AG09309 (cell line): ENCODE results near the gene RASSF8.

Experiments used
- DNase-seq: peaks from one replicate; pipeline ENCODE4 v3.0.0-alpha.2; 2010; ENCODE audit warnings: low read depth
- H3K4me3 ChIP-seq: 2 replicates; pipeline ENCODE4 v1.5.1; 2011; ENCODE audit warnings: mild to moderate bottlenecking, low read depth, low read length, moderate library complexity; ENCODE audit not compliant: control insufficient read depth
- CTCF ChIP-seq: IDR thresholded peaks from 2 replicates; pipeline ENCODE4 v1.5.1; 2011; ENCODE audit warnings: mild to moderate bottlenecking, low read depth, low read length, inconsistent platforms; ENCODE audit not compliant: insufficient read depth, control insufficient read depth; ENCODE audit errors: missing control alignments

The RASSF8 gene

DNA sequence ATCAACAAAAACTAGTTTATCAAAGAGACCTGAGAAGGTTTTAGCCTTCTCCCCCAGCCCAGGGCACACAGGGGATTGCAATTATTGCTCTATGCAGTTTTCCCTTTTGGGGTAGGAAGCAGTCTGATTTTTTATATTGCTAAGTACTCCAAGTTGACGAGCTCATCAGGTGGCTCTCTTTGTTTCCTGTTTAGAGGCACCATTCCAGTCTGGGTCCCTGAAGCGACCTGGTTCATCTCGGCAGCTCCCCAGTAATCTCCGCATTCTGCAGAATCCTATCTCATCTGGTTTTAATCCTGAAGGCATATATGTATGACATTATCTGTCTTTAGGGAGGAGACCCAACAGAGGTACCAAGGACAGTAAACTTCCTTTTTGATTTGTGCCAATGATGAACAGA is 110.0 kb downstream of the RASSF8 start:
- TF ChIP-seq CTCF, result no peak
- DNase-seq, result no peak
- no peak overlapping the region for H3K4me3 ChIP-seq

GRCh38 chr12:26069796-26070195 is 111.3 kb downstream of the RASSF8 start:
- no peak overlapping the region for H3K4me3 ChIP-seq
- no peak for DNase-seq
- no peak for TF ChIP-seq CTCF

DNA sequence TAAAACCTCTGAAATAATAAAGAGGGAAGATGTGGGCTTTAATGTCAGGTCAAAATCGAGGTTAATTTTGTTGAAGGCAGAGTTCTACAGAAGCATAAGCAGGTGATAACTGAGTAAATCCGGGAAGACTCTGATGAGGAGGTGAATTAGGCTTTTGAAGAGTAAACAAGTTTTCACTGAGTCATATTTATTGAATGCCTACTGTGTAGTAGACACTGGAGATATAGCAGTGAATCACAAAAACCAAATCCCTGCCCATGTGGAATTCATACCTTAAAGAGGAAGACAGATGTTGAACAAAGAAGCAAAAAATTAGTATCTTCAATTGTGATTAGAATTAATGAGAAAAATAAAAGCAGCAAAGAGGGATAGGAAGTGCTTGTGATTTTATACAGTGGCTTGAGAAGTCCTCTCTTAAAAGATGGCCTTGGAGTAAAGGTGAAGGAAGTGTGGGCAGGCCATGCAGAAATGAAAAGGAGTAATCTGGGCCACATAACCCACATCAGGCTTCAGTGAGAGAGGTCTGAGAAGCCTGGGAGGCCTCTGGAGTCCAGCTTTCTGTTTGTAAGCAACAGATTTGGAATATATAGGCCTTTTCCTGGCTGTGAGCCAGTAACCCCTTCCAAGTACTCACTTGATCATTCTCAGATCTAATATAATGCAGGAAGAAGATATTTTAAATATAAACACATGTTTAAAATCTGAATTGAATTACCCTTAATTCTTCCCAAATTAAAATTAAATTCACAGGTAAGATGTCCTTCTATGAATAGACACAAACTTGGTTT is 119.6 kb downstream of the RASSF8 start:
- TF ChIP-seq CTCF, result no peak

DNA sequence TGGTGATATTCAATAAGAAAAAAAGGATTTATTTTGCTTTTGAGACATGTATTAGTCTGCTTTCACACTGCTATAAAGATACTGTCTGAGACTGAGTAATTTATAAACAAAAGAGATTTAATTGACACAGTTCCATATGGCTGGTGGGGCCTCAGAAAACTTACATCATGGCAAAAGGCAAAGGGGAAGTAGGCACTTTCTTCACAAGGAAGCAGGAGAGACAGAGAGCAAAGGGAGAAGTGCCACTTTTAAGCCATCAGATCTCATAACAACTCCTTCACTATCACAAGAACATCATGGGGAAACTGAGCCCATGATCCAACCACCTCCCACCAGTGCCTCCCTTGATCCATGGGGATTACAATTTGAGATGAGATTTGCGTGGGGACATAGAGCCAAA is 122.4 kb downstream of the RASSF8 start:
- no peak overlapping the region for H3K4me3 ChIP-seq
- TF ChIP-seq CTCF, result no peak
- no peak for DNase-seq

More for the DNA sequence above, 119.6 kb downstream of the RASSF8 start:
- DNase-seq, result no peak
- no peak overlapping the region for H3K4me3 ChIP-seq

DNA sequence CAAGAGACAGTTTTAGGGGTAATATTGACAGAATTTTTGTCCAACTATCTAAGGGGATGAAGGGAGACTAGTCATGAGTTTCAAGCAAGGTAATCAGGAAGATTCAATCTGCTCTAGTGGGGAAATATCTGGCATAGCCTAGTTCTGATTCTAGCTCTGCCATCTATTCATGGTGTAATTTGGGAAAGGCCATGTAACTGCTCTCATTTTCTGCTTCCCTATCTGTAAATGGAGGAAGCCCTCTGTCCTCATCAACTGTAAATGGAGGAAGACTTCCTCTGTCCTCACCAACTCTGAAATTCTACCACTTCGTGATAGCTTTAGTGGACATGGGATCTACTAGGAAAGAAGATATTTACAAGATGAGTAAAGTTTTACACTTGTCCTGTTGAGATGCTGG is 128.5 kb downstream of the RASSF8 start:
- no peak for TF ChIP-seq CTCF
- no peak for DNase-seq
- H3K4me3 ChIP-seq, result no peak overlapping the region

- no peak overlapping the region for H3K4me3 ChIP-seq
- DNase-seq, result no peak
- no peak for TF ChIP-seq CTCF
Measured at GRCh38 chr12:26088998-26089397, 130.5 kb downstream of the RASSF8 start.

DNA sequence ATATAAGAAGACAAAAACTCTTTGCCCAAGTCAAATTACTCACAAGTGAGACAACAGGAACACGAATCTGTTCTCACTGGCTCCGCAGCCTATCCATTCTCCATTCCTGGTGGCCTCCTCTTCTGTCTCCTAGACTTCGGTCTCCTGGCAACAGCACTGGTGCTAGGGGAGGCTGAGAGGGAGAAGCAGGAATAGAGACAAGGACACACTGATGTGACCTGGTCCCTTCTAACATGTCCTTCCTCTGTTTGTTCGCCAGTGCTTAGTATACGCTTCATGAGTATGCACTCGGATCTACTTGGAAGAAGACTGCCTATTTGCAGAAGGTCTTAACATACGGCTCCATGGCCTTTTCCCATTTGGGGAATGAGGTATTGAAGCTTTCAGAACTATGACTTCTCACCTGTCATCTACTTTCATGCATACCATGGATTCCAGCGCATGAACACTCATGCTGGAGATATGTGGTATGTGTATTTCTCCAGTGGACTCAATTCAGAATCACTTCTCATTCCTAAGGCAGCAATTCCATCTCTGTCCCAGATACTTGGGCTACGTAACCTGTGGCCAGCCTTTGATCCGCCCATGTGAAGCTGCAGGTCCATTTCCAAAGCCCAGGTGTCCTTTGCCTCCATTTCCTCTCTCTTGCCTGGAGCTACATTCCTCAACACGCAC is 132.5 kb downstream of the RASSF8 start:
- H3K4me3 ChIP-seq, result no peak overlapping the region
- TF ChIP-seq CTCF, result no peak
- DNase-seq, result no peak
